Skeletal muscle satellite cell (primary cell): ENCODE data around the gene UNKL.
A peak's percentile ranks its signal among the peaks of the same experiment; 100 is the strongest.

ENCODE experiments used
- H3K27me3 ChIP-seq: 2 replicates; pipeline ENCODE4 v1.7.0; 2013; ENCODE audit warnings: low read length; ENCODE audit not compliant: control insufficient read depth, insufficient read depth
- H3K36me3 ChIP-seq: 2 replicates; pipeline ENCODE4 v1.7.0; 2013; ENCODE audit warnings: mild to moderate bottlenecking, control low read depth, low read length; ENCODE audit not compliant: insufficient read depth
- H3K4me1 ChIP-seq: 2 replicates; pipeline ENCODE4 v1.7.0; 2013; ENCODE audit warnings: low read length; ENCODE audit not compliant: control insufficient read depth, insufficient read depth
- H3K4me2 ChIP-seq: 2 replicates; pipeline ENCODE4 v1.7.0; 2013; ENCODE audit warnings: mild to moderate bottlenecking, low read length
- H3K4me3 ChIP-seq: 2 replicates; pipeline ENCODE4 v1.7.0; 2013; ENCODE audit warnings: low read length
- H3K9ac ChIP-seq: 2 replicates; pipeline ENCODE4 v1.7.0; 2013; ENCODE audit warnings: mild to moderate bottlenecking, low read depth, low read length, moderate library complexity
- H3K9me3 ChIP-seq: replicated peaks from 2 replicates; pipeline ENCODE4 v1.7.0; 2013; ENCODE audit warnings: mild to moderate bottlenecking, control low read depth, low read length

Gene UNKL

DNA sequence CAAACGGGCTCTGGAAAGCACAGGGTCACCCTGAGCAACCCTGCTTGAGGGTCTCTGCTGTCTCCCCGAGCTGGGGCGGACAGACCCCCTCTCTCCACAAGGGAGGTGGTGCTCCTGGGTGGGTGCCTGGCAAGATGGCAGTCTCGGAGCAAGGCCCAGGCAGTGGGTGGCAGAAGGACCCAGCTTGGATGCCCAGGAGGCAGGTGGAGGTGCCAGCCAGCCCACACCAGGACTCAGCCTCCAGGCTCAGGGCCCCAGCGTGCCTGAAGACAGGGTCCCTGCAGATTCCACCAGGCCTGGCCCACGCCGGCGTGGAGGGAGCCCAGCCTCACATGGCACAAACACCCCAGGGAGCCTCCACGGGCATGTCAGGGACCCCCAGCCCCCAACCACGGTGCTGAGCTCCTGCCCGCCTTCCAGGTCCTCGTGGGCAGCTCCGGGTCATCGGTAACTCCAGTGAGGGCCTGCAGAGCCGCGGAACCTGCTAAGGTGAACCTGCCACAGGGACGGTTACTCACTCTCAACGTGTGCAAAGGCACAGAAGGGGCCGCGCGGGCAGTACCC lies 20.8 kb downstream of the UNKL start:
- H3K36me3 ChIP-seq, result peaks cover 5% of the 10 kb centered on the region
- no peak overlapping the region for H3K9ac ChIP-seq
- H3K27me3 ChIP-seq, result no peaks in the 10 kb centered on the region

DNA sequence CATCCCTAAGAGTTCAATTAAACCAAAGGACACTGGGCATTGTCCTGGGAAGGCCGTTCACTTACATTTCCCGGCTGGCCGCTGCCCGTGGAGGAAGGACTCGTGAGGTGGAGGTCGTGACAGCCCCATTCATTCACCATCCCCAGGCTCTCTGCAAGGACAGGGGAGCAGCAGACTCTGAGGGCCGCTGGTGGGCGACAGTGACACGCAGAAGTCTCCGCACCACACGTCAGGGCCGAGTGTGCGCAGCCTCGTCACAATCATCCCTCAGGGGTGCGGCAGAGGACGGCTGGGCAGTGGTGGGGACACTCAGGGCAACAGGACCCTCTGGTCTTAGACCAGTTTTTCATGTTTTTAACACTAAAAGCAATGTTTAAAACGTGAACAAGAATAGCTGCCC lies 21.7 kb downstream of the UNKL start:
- H3K9ac ChIP-seq, result no peak overlapping the region
- peaks cover 5% of the 10 kb centered on the region for H3K36me3 ChIP-seq
- H3K4me2 ChIP-seq, result no peak overlapping the region
- no peak overlapping the region for H3K4me3 ChIP-seq
- no peaks in the 10 kb centered on the region for H3K4me1 ChIP-seq
- no peaks in the 10 kb centered on the region for H3K9me3 ChIP-seq
- H3K27me3 ChIP-seq, result no peaks in the 10 kb centered on the region

More for the DNA sequence above, 20.8 kb downstream of the UNKL start:
- Histone ChIP-seq H3K9me3 (no peaks in the 10 kb centered on the region), H3K4me3 (no peak overlapping the region), H3K4me2 (no peak overlapping the region), H3K4me1 (no peaks in the 10 kb centered on the region)

DNA sequence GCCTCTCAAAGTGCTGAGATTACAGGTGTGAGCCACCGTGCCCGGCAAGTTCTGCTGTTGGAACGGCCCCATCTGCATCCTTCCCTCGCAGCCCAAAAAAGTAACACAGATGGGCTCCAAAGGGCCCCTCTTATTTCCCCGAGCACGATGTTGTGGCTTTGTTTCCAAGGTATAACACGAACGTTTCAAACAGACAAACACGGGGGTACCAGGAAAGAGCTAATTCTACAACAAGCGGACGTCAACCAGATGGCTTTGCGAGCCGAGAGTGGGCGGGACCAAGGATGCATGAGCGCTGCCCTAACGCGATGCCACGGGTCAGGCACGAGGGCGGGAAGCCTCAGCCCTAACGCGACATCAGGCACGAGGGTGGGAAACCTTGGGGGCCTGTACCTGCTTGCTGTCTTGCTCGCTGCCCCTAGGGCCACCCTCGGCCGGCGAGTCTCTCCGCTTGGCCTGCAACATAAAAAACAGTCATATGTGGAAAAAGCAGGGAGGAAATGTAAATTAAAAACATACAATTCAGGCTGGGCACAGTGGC lies 24.2 kb downstream of the UNKL start:
- Histone ChIP-seq H3K9me3 (no peaks in the 10 kb centered on the region), H3K4me2 (no peak overlapping the region), H3K36me3 (peaks cover 5% of the 10 kb centered on the region), H3K9ac (no peak overlapping the region), H3K27me3 (no peaks in the 10 kb centered on the region), H3K4me3 (no peak overlapping the region), H3K4me1 (no peaks in the 10 kb centered on the region)

- no peaks in the 10 kb centered on the region for H3K9me3 ChIP-seq
- no peak overlapping the region for H3K9ac ChIP-seq
- H3K4me2 ChIP-seq, result no peak overlapping the region
- no peak overlapping the region for H3K4me3 ChIP-seq
- peaks cover 5% of the 10 kb centered on the region for H3K36me3 ChIP-seq
- H3K27me3 ChIP-seq, result no peaks in the 10 kb centered on the region
- H3K4me1 ChIP-seq, result no peaks in the 10 kb centered on the region
Observed at GRCh38 chr16:1389762-1390161, 24.7 kb downstream of the UNKL start.

DNA sequence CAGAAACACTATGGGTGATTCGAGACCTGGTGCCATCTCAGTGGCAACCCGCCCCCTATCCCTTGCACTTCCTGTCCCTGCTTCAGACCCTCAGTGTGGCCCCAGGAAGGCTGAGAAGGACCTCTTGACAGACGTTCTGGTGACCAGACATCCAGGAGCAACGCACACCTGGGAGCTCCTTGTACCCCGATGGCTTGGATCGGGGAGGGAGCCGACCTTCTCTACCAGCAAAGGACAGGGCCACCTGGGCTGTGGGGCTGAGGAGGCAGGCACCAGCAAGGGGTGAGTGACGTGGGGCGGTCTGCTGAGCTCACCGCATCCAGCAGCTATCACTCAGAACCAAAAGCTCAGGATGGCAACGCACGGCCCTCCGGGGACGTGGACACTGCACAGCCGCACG lies 27.2 kb downstream of the UNKL start:
- H3K36me3 ChIP-seq, result no peaks in the 10 kb centered on the region
- no peaks in the 10 kb centered on the region for H3K4me1 ChIP-seq
- H3K27me3 ChIP-seq, result no peaks in the 10 kb centered on the region

GRCh38 chr16:1385232-1385631 lies 29.3 kb downstream of the UNKL start:
- no peak overlapping the region for H3K4me2 ChIP-seq
- H3K9me3 ChIP-seq, result no peaks in the 10 kb centered on the region
- no peak overlapping the region for H3K9ac ChIP-seq
- no peaks in the 10 kb centered on the region for H3K4me1 ChIP-seq
- H3K27me3 ChIP-seq, result no peaks in the 10 kb centered on the region
- H3K4me3 ChIP-seq, result no peak overlapping the region
- H3K36me3 ChIP-seq, result peaks cover 4% of the 10 kb centered on the region

More for the DNA sequence above, 27.2 kb downstream of the UNKL start:
- Histone ChIP-seq H3K4me2 (no peak overlapping the region), H3K4me3 (no peak overlapping the region), H3K9me3 (no peaks in the 10 kb centered on the region), H3K9ac (no peak overlapping the region)

DNA sequence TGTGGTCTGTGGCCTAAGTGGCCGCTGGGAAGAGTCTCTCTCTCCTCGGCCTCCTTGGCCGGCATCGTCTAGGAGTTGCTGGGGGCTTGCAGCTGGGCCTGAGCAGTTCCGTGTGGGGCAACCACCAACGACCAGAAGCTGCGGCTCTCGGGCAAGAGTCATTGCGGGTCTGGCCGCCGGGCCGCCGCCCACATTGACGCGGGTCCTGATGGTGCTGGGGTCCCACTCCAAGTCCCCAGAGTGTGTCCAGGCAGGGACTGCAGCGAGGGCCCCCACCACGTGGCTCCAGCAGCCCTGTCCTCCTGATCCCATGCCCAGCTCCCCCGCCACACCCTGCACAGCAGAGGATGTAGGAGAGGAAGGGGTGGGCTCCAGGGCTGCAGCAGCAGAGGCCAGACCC lies 30.9 kb downstream of the UNKL start:
- Histone ChIP-seq H3K4me1 (peaks cover 8% of the 10 kb centered on the region), H3K9ac (no peak overlapping the region), H3K27me3 (no peaks in the 10 kb centered on the region), H3K4me3 (no peak overlapping the region), H3K4me2 (no peak overlapping the region), H3K9me3 (no peaks in the 10 kb centered on the region), H3K36me3 (peaks cover 4% of the 10 kb centered on the region)

DNA sequence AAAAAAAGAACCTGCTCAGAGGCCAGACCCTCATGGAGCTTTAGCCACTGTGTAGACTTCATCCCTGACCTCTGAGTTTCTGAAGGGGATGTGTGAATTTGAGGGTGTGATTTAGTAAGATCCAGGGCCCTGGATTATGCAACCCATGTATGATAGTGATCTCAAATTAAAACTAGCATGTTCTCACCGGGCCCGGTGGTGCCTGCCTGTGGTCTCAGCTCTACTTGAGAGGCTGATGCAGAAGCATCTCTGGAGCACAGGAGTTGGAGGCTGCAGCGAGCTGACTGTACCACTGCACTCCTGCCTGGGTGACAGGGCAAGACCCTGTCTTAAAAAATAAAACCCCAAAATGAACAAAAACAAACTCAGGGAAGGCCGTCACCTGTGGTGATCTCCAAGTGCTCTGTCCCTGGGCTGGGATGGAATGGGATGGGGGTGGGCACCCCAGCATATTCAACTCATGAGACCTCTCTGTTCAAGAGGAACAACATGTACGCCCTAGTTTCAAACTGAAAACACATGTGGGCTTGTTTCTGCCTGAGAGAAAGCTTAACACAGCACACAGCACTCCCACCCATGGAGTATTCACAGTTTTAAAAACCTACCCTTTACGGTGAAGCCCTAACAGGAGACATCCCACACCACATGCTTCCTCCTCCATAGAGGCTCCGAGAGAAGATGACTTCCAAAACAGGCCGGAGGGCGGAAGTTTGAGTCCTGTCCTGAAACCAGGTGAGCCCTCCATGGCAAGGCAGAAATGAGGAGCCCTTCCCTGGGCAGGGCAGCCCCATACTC lies 32.7 kb downstream of the UNKL start:
- Histone ChIP-seq H3K4me1 (peaks cover 13% of the 10 kb centered on the region), H3K36me3 (peaks cover 4% of the 10 kb centered on the region), H3K9me3 (no peaks in the 10 kb centered on the region)

GRCh38 chr16:1380195-1380594 lies 34.3 kb downstream of the UNKL start:
- H3K9me3 ChIP-seq, result no peaks in the 10 kb centered on the region
- H3K4me3 ChIP-seq, result no peak overlapping the region
- no peak overlapping the region for H3K4me2 ChIP-seq
- H3K9ac ChIP-seq, result no peak overlapping the region
- peaks cover 4% of the 10 kb centered on the region for H3K36me3 ChIP-seq
- H3K4me1 ChIP-seq, result peaks cover 13% of the 10 kb centered on the region
- no peaks in the 10 kb centered on the region for H3K27me3 ChIP-seq

More for the DNA sequence above, 32.7 kb downstream of the UNKL start:
- Histone ChIP-seq H3K27me3 (no peaks in the 10 kb centered on the region), H3K4me3 (no peak overlapping the region), H3K4me2 (no peak overlapping the region), H3K9ac (no peak overlapping the region)

DNA sequence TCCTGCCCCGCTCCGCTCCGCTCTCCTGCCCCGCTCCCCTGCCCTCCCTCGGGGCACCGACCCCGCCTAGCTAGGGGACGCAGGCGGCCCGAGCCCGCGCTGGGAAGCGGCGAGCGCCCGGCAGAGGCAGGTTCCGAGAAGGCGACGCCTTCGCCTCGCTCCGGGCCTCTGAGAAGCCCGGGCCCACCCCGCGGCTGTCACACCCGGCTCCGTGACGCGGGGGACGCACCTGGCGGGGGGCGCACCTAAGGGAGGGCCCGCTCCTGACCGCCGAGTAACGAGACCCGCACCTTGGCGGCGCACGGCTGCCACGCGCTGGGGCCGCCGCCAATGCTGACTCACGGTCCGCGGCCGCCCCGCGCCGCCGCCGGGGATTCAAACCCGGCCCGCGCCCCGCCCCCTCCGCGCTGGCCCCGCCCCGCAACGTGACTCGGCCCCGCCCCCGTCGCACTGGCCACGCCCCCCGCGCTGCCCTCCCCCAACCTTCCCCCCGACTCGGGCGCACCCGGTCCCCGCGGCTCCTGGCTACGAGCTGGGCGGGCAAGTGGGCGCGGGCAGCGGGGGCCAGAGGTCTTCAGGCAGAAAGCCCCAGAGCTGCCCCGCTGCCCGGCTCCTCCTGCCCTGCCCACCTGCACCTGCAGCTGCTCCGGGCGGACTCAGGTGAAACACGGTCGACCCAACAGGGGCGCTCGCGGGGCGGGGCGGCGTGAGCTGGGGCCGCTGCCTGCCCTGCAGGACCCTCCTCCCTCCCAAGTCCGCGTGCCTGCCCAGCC lies 35.0 kb downstream of the UNKL start:
- peaks cover 4% of the 10 kb centered on the region for H3K36me3 ChIP-seq
- H3K4me1 ChIP-seq, result peaks cover 13% of the 10 kb centered on the region
- peak overlapping the region; percentile 77 for H3K4me3 ChIP-seq

GRCh38 chr16:1378804-1379303 lies 35.6 kb downstream of the UNKL start:
- Histone ChIP-seq H3K27me3 (no peaks in the 10 kb centered on the region), H3K4me3 (peak overlapping the region; percentile 77), H3K9ac (peak overlapping the region; percentile 89), H3K9me3 (no peaks in the 10 kb centered on the region), H3K36me3 (peaks cover 4% of the 10 kb centered on the region), H3K4me1 (peaks cover 13% of the 10 kb centered on the region), H3K4me2 (peak overlapping the region; percentile 83)

More for the DNA sequence above, 35.0 kb downstream of the UNKL start:
- H3K27me3 ChIP-seq, result no peaks in the 10 kb centered on the region
- peak overlapping the region; percentile 83 for H3K4me2 ChIP-seq
- no peaks in the 10 kb centered on the region for H3K9me3 ChIP-seq
- H3K9ac ChIP-seq, result peak overlapping the region; percentile 89
